GM19193 (cell line): ENCODE results near the gene RPTOR.

ENCODE experiments used
- POLR2A ChIP-seq: IDR thresholded peaks from 4 replicates; pipeline ENCODE4 v1.6.1; 2011; ENCODE audit not compliant: insufficient read depth, insufficient read length; ENCODE audit errors: extremely low read depth

RPTOR gene

DNA sequence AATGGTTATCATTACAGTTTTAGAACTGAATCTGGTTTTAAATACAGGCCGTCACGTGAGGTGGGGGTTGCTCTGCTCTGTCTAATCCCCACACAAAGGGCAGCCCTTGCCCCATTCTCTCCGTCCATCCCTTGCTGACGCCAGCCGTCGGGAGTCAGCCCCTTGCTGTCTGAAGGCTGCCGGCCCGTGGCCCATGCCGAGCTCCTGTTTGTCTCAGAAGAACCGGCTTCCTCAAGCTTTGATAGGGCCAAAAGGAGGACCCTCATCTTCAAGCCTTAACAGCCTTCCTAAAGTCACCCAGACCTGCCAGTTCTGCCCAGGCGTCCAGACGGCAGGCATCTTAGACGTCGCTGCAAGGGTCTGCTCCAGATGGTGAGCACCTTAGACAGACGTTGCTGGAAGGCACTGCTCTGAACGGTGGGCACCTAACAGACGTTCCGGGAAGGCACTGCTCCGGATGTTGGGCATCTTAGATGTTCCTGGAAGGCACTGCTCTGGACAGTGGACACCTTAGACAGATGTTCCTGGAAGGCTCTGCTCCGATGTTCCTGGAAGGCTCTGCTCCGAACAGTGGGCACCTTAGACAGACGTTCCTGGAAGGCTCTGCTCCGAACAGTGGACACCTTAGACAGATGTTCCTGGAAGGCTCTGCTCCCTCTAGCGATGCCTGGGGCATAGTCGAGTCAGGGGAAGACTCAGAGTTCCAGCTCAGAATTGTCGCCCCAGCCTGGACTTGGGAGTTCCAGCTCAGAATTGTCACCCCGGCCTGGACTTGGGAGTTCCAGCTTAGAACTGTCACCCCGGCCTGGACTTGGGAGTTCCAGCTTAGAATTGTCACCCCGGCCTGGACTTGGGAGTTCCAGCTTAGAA is 411.9 kb downstream of the RPTOR start:
- no peak for TF ChIP-seq POLR2A

DNA sequence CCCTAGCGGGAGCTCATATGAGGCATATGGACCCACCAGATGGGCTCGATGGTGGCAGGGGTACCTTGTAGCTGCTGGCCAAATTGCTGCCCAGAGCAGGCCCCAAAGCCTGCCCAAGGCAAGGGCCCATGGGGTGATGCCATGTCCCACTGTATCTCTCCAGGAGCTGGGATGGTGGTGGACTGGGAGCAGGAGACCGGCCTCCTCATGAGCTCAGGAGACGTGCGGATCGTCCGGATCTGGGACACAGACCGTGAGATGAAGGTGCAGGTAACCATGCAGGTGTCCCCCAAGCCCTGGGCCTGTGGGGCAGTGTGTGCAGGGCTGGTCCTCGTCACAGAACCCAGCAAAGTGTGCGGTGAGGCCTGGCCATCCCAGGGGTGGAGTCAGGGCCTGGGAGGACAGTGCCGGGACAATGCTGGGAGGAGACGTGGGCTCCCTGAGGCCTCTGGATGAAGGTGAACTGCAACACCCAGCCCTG is 412.9 kb downstream of the RPTOR start:
- TF ChIP-seq POLR2A, result no peak

DNA sequence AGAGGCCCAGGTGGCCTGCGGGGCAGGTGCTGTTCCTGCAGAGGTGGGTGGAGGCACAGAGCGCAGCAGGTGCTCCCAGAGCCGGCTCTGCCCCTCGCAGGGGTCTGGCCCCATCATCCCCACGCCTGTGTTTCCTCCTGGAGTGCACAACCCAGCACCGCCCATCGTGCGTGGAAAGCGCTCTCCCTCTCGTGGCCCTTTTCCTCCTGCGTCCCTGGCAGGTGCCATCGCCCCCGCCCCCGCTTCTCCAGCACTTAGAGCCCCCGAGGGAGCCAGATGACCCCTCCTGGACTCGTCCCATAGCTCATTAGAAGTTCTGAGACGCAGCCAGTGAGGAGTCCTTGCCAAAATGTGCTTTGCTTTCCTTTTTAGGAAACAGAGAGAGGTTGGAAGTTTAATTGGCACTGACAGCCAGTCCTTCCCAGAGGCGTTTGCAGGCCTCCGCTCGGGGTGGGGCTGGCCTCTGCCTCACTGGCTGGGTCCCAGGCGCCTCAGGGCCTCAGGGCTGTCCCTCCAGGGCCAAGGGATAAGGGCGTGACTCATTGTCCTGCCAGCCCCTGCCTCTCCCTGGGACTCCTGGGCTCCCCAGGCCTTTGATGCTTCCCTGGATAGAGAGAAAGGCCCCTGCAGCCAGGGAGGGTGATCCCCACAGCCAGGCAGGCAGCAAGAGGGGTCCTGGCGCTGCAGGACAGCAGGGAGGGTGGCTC is 414.8 kb downstream of the RPTOR start:
- TF ChIP-seq POLR2A, result no peak

DNA sequence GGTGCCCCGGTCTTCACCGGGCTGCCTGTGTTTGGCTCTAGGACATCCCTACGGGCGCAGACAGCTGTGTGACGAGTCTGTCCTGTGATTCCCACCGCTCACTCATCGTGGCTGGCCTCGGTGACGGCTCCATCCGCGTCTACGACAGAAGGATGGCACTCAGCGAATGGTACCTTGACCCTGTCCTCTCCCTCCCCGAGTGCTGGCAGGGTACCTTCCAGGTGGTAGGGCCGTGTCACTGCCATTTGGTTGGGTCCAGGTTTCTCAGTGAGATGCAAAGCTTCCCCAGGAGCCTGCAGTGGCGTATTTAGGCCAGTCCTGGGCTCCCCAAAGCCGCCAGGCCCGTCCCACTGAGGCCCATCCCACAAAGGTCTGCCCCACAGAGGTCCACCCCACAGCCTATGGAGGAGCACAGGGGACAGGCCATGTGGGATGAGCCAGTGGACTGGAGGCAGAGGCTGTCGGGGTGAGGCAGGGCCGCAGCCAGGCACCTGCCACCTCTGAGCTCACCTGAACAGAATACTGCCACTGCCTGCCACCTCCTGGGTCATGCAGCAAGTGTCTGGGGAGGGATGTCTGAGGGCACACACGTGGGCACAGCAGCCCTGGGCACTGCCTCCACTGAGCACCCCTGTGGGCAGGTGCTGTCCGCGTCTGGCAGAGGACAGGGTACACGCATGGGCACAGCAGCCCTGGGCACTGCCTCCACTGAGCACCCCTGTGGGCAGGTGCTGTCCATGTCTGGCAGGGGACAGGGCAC is 415.6 kb downstream of the RPTOR start:
- no peak for TF ChIP-seq POLR2A

- TF ChIP-seq POLR2A, result no peak
Observed at GRCh38 chr17:80960797-80961452, 416.3 kb downstream of the RPTOR start.

DNA sequence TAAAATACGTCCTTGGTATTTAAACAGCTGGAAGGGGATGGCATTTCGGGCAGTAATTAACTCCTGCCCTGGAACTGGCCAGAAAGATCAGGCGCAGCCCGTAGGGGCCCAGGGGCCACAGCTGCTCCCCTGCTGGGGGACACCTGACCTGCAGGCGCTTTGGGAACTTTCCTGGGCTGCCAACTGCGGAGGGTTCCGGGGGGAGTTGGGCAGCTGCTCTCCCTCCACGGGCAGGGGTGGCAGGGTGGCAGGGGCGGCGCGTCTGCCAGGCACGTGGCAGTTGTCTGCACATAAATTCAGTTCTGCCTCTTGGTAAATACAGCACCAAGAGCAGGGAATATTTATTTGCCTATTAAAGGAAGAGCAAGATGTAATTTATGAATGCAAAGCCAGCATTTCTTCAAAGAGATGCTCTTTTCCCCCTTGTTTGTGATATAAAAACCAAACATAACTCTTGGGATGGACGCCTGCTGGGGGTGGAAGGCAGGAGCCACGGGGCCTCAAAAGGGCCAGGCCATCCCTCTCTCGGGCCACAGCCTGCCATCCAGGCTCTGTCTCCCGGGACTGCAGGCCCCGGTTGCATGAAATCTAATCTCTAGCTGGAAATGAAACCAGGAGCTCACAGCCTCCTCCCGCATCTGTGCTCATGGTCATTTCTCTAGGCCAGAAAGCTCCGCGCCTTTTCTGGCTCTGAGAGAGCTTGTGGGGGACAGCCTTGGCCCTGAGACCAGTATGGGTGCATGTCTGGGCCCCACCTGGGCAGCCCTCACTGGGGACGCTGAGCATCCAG is 417.1 kb downstream of the RPTOR start:
- TF ChIP-seq POLR2A, result no peak

- no peak for TF ChIP-seq POLR2A
Observed at GRCh38 chr17:80962356-80963329, 418.0 kb downstream of the RPTOR start.

- TF ChIP-seq POLR2A, result no peak
Observed at GRCh38 chr17:80963812-80964543, 419.3 kb downstream of the RPTOR start.

- TF ChIP-seq POLR2A, result no peak
Observed at GRCh38 chr17:80964544-80964856, 419.9 kb downstream of the RPTOR start.

DNA sequence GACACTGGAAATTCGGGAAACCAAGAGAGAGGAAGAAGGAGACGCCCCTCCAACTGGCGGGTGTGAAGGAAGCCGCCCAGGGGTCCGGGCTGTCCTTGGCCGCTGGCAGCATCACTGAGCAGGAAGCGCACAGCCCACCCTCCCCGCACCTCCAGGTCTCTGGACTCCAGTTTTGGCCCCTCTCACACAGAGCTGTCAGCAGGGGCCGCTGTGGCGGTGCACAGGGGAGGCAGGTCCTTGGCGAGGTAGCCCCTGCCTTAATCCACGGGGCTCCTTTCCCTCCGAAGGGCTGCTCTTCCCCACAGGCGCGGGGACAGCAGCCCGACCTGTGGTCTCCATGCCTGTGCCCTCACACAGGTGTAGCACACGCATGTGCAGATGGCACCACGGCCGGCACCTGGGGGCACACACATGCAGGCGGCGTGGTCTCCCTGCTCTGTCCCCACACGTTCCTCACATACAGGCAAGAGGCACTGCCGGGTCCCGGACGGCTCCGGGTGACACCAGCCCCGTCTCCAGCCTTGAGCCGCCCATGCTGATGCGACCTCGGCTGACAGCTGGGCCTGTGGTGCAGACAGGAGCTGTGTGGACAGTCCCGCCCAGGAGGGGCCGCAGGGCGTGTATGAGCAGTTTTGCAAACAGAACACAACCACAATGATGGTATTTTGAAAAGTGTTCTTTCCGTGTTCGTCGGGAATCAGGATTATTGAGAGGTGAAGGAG is 420.4 kb downstream of the RPTOR start:
- no peak for TF ChIP-seq POLR2A

DNA sequence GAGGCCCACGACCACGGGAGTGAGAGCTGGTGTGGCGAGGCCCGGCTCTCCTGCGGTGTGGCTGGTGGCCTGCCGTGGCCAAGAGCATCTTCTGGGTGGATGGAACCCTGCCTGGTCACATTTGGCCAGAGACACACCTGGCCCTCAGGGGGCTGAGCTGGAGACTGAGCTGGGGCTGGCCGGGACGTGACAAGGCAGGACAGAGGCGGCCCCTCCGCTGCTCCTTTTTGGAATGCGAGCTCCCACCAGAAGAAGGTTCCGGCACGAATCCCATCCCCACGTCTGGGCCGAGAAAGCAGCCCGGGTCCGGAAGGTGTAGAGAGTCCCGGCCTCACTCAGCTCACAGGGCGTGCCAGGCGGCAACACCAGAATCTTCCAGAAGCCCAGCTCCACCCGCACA is 421.0 kb downstream of the RPTOR start:
- no peak for TF ChIP-seq POLR2A

- TF ChIP-seq POLR2A, result no peak
Observed at GRCh38 chr17:80967404-80967872, 422.8 kb downstream of the RPTOR start.
